Liver (tissue), 9 donors: Measurements from ENCODE around the gene DHDH. TPM values are rescaled to one million over a fixed set of nuclear protein-coding genes. Genes with fewer than 3 reads are reported as not detected.

Experiments
- DNase-seq: peaks from one replicate; pipeline ENCODE4 v3.0.0-alpha.2; 2017; ENCODE audit warnings: low spot score
- H3K27ac ChIP-seq, 2 donors: one replicate each; pipeline ENCODE4 v1.7.0; 2013; ENCODE audit warnings: inconsistent platforms in 2 of 2, low read length in 2 of 2, control low read depth in 1 of 2, low read depth in 1 of 2, mild to moderate bottlenecking in 1 of 2
- H3K27me3 ChIP-seq, 4 donors: one replicate each; pipeline versions ENCODE4 v1.6.1 to v1.7.0; 2013; ENCODE audit warnings: low read length in 3 of 4, inconsistent platforms in 1 of 4, mild to moderate bottlenecking in 1 of 4, moderate library complexity in 1 of 4; ENCODE audit not compliant: control insufficient read depth in 4 of 4, insufficient read depth in 4 of 4
- H3K36me3 ChIP-seq, 4 donors: one replicate each; pipeline versions ENCODE4 v1.6.1 to v1.7.0; 2013; ENCODE audit warnings: low read length in 3 of 4, mild to moderate bottlenecking in 3 of 4, low read depth in 1 of 4, moderate library complexity in 1 of 4; ENCODE audit not compliant: control insufficient read depth in 4 of 4, insufficient read depth in 3 of 4
- H3K4me1 ChIP-seq, 4 donors: one replicate each; pipeline versions ENCODE4 v1.6.1 to v1.7.0; 2013; ENCODE audit warnings: low read length in 3 of 4, mild to moderate bottlenecking in 3 of 4, moderate library complexity in 1 of 4; ENCODE audit not compliant: control insufficient read depth in 4 of 4, insufficient read depth in 4 of 4
- H3K4me3 ChIP-seq, 3 donors: one replicate each; pipeline versions ENCODE4 v1.6.1 to v1.7.0; 2013; ENCODE audit warnings: low read length in 3 of 3, control low read depth in 1 of 3, low read depth in 1 of 3, mild to moderate bottlenecking in 1 of 3
- H3K9ac ChIP-seq, 2 donors: one replicate each; pipeline ENCODE4 v1.7.0; 2013; ENCODE audit warnings: low read length in 2 of 2, mild to moderate bottlenecking in 2 of 2, moderate library complexity in 2 of 2, control low read depth in 1 of 2, low read depth in 1 of 2
- H3K9me3 ChIP-seq, 4 donors: one replicate each; pipeline versions ENCODE4 v1.6.1 to v1.7.0; 2013; ENCODE audit warnings: low read length in 3 of 4; ENCODE audit not compliant: control insufficient read depth in 4 of 4
- ATF3 ChIP-seq: IDR thresholded peaks from 2 replicates; pipeline ENCODE4 v1.6.1; 2016; ENCODE audit warnings: antibody characterized with exemption
- CTCF ChIP-seq: fragments of 150-350 bp; IDR thresholded peaks from 2 replicates; pipeline ENCODE4 v1.5.1; 2017; ENCODE audit warnings: improper control_type of control experiment, low read depth, low read length; ENCODE audit not compliant: missing input control
- EGR1 ChIP-seq, 2 donors: IDR thresholded peaks; 2 replicates each; pipeline ENCODE4 v1.6.1; 2016 to 2018; ENCODE audit warnings: antibody characterized with exemption in 2 of 2, low read depth in 2 of 2
- FOXA1 ChIP-seq: IDR thresholded peaks from 2 replicates; pipeline ENCODE4 v1.6.1; 2016; ENCODE audit warnings: antibody characterized with exemption
- FOXA2 ChIP-seq: IDR thresholded peaks from 2 replicates; pipeline ENCODE4 v1.6.1; 2016; ENCODE audit warnings: antibody characterized with exemption
- GABPA ChIP-seq, 2 donors: IDR thresholded peaks in 1 of 2; conservative IDR thresholded peaks in 1 of 2; 2 replicates each; pipeline ENCODE4 v1.6.1; 2016; ENCODE audit warnings: antibody characterized with exemption in 2 of 2, mild to moderate bottlenecking in 1 of 2, moderate library complexity in 1 of 2
- HNF4A ChIP-seq, 2 donors: conservative IDR thresholded peaks; 2 replicates each; pipeline ENCODE4 v1.6.1; 2016; ENCODE audit warnings: antibody characterized with exemption in 2 of 2, mild to moderate bottlenecking in 2 of 2
- HNF4G ChIP-seq: IDR thresholded peaks from 2 replicates; pipeline ENCODE4 v1.6.1; 2016; ENCODE audit warnings: antibody characterized with exemption
- JUND ChIP-seq, 2 donors: IDR thresholded peaks; 2 replicates each; pipeline ENCODE4 v1.6.1; 2016; ENCODE audit warnings: antibody characterized with exemption in 2 of 2
- MAX ChIP-seq: IDR thresholded peaks from 2 replicates; pipeline ENCODE4 v1.6.1; 2016; ENCODE audit warnings: antibody characterized with exemption
- NR2F2 ChIP-seq: IDR thresholded peaks from 2 replicates; pipeline ENCODE4 v1.6.1; 2016; ENCODE audit warnings: antibody characterized with exemption
- RAD21 ChIP-seq, 2 donors: IDR thresholded peaks; 2 replicates each; pipeline ENCODE4 v1.6.1; 2016; ENCODE audit warnings: antibody characterized with exemption in 2 of 2, mild to moderate bottlenecking in 2 of 2
- REST ChIP-seq: IDR thresholded peaks from 2 replicates; pipeline ENCODE4 v1.6.1; 2016; ENCODE audit warnings: antibody characterized with exemption, mild to moderate bottlenecking
- RXRA ChIP-seq, 2 donors: IDR thresholded peaks; 2 replicates each; pipeline ENCODE4 v1.6.1; 2017 to 2018; ENCODE audit warnings: antibody characterized with exemption in 2 of 2, mild to moderate bottlenecking in 1 of 2
- SP1 ChIP-seq: IDR thresholded peaks from 2 replicates; pipeline ENCODE4 v1.6.1; 2018; ENCODE audit warnings: antibody characterized with exemption, mild to moderate bottlenecking
- TAF1 ChIP-seq: conservative IDR thresholded peaks from 2 replicates; pipeline ENCODE4 v1.6.1; 2016; ENCODE audit warnings: antibody characterized with exemption, mild to moderate bottlenecking
- YY1 ChIP-seq: IDR thresholded peaks from 2 replicates; pipeline ENCODE4 v1.6.1; 2016; ENCODE audit warnings: antibody characterized with exemption, mild to moderate bottlenecking
- ZBTB33 ChIP-seq: IDR thresholded peaks from 2 replicates; pipeline ENCODE4 v1.6.1; 2016; ENCODE audit warnings: antibody characterized with exemption
- WGBS: extraction: QIAGEN DNeasy Blood & Tissue Kit; methylation state at CpG from one replicate; pipeline ENCODE4 v1.1.7; 2013; 5-methylcytosine and 5-hydroxymethylcytosine counted together
- polyA plus RNA-seq, 2 donors: library from polyadenylated mRNA; stranded (reverse) in 1 of 2; unstranded in 1 of 2; fragments of 200-250 nt in 1 of 2; fragments of >200 nt in 1 of 2; fragmentation: Nextera tagmentation in 1 of 2; extraction: Ambion mirVana in 1 of 2; gene quantifications; one replicate each; pipeline versions ENCODE4 v1.2.1 to v1.2.3, GENCODE V29; 2013 to 2015
- total RNA-seq, 2 donors: library from RNA; depleted of rRNA; stranded (reverse); fragments of >200 nt; gene quantifications; one replicate each; pipeline ENCODE4 v1.2.3, GENCODE V29; 2014
- donor health status: healthy.
- donor health status: healthy.
- donor health status: healthy.
- donor health status: healthy.
- donor health status: healthy.

DHDH gene
- total and polyA plus RNA-seq, 4 donors, result 0.16 to 1.3 TPM; not detected in 2

- no peak for TF ChIP-seq REST
- TF ChIP-seq ATF3, result no peak
- no peak for TF ChIP-seq GABPA (IDR thresholded peaks at IDR 0.05 in 1 of 2, conservative IDR thresholded peaks at IDR 0.05 in 1 of 2)
- TF ChIP-seq YY1, result no peak
- no peak for TF ChIP-seq FOXA1
- TF ChIP-seq RAD21 (IDR thresholded peaks at IDR 0.05), result no peak
- TF ChIP-seq SP1, result no peak
These were observed 33.2 kb downstream of the DHDH start (continued) for GRCh38 chr19:48966541-48967345.

GRCh38 chr19:48967346-48968178 lies 34.1 kb downstream of the DHDH start:
- peaks cover 2 to 24% (median 18%) of the 10 kb centered on the region in 4 donors for H3K4me1 ChIP-seq
- WGBS, result 40% methylated on average over 14 of the region's 14 CpGs
- no peaks in the 10 kb centered on the region for H3K9me3 ChIP-seq
- DNase-seq, result peak; percentile 51
- peak overlapping the region in 2 of 3 donors; percentile 66 to 93 for H3K4me3 ChIP-seq
- no peak overlapping the region for H3K9ac ChIP-seq
- H3K27ac ChIP-seq, result peak overlapping the region; percentile 84 to 91
- H3K27me3 ChIP-seq, result no peaks in the 10 kb centered on the region
- peaks cover 3 to 8% (median 4%) of the 10 kb centered on the region in 4 donors for H3K36me3 ChIP-seq
- TF ChIP-seq HNF4G (no peak), RXRA (IDR thresholded peaks at IDR 0.05) (peak; percentile 12 to 50), RAD21 (IDR thresholded peaks at IDR 0.05) (peak in 1 of 2 donors; percentile 3), FOXA2 (no peak), ATF3 (no peak), NR2F2 (no peak), CTCF (no peak), YY1 (peak; percentile 95), JUND (IDR thresholded peaks at IDR 0.05) (peak; percentile 14 to 23), FOXA1 (no peak), MAX (peak; percentile 65), REST (peak; percentile 44), HNF4A (conservative IDR thresholded peaks at IDR 0.05) (peak in 1 of 2 donors; percentile 50), GABPA (IDR thresholded peaks at IDR 0.05 in 1 of 2, conservative IDR thresholded peaks at IDR 0.05 in 1 of 2) (no peak), SP1 (peak; percentile 27), EGR1 (IDR thresholded peaks at IDR 0.05; ENCODE audit: low read depth in 2 of 2) (peak in 1 of 2 donors; percentile 8), TAF1 (no peak), ZBTB33 (peak; percentile 56)
